Panc1 (cell line): ENCODE results near the gene PHF19.

Source experiments
- POLR2AphosphoS5 ChIP-seq: IDR thresholded peaks from 2 replicates; pipeline ENCODE4 v1.6.1; 2012; ENCODE audit warnings: mild to moderate bottlenecking, low read depth, low read length, moderate library complexity
- TCF7L2 ChIP-seq: IDR thresholded peaks from 2 replicates; pipeline ENCODE4 v1.6.1; 2011; ENCODE audit warnings: mild to moderate bottlenecking, low read depth, low read length, inconsistent platforms
- TF ChIP-seq, protein P1 (sequence below): fragments of 450-650 bp; IDR thresholded peaks from 2 replicates; pipeline ENCODE4 v1.5.1; 2017; ENCODE audit warnings: mild to moderate bottlenecking

DNA sequence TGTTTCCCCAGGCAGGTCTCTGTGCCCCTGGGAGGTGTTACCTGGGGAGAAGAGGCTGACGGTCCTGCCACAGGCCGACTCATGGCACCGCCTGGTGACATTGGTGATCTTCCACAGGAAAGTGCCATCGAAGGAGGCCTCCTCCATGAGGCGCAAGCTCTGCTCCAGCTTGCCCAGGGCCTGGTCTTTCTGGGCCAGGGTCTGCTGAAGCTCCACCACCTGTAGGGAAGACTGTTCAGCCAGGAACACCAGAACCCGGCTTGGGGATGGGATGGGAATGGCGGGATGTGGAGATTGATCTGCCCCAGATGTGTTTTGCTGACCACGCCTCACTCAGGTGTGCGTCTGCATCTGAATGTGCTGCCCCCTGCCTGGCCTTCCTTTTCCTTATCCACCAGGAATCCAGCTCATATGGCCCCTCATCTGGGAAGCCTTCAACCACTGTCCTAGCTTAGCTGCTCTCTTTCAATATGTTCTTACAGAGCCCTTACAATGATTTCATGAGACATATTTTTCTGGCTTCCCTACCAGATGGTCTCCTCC is 34.4 kb upstream of the PHF19 start:
- TF ChIP-seq POLR2AphosphoS5, result no peak
- TF ChIP-seq, protein P1, sequence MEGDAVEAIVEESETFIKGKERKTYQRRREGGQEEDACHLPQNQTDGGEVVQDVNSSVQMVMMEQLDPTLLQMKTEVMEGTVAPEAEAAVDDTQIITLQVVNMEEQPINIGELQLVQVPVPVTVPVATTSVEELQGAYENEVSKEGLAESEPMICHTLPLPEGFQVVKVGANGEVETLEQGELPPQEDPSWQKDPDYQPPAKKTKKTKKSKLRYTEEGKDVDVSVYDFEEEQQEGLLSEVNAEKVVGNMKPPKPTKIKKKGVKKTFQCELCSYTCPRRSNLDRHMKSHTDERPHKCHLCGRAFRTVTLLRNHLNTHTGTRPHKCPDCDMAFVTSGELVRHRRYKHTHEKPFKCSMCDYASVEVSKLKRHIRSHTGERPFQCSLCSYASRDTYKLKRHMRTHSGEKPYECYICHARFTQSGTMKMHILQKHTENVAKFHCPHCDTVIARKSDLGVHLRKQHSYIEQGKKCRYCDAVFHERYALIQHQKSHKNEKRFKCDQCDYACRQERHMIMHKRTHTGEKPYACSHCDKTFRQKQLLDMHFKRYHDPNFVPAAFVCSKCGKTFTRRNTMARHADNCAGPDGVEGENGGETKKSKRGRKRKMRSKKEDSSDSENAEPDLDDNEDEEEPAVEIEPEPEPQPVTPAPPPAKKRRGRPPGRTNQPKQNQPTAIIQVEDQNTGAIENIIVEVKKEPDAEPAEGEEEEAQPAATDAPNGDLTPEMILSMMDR, result no peak
- no peak for TF ChIP-seq TCF7L2
